OCI-LY7 (cell line): ENCODE measurements around the gene MAPKAPK3. TPM values are rescaled to one million over a fixed set of nuclear protein-coding genes. Genes with fewer than 3 reads are reported as not detected.

Experiments
- BruUV-seq: library from RNA; stranded (reverse); fragments of 400-500 nt; replicated peaks from 2 replicates; lab custom pipeline; 2021; lab: Mats Ljungman, UMichigan
- CTCF ChIA-PET: fragments of 300-600 bp; sonication (Branson Sonifier 250); formaldehyde crosslinking; loops from one replicate; lab custom pipeline; 2022; ENCODE audit warnings: antibody characterized with exemption; ENCODE audit not compliant: unreplicated experiment; lab: Charles Lee
- POLR2A ChIA-PET: fragments of 300-600 bp; sonication (Branson Sonifier 250); formaldehyde crosslinking; loops from one replicate; lab custom pipeline; 2022; ENCODE audit warnings: antibody characterized with exemption; lab: Charles Lee
- DNase-seq: peaks from one replicate; pipeline ENCODE4 v3.0.0-alpha.2; 2015; ENCODE audit warnings: low spot score
- H2AFZ ChIP-seq: fragments of 200-600 bp; sonication (generic), shearing (Covaris generic); 2 replicates; pipeline ENCODE4 v1.6.1; 2014; ENCODE audit warnings: mild to moderate bottlenecking, antibody characterized with exemption, low read length, moderate library complexity
- H3K27ac ChIP-seq: fragments of 200-600 bp; sonication (generic); 2 replicates; pipeline ENCODE4 v1.5.1; 2014; ENCODE audit warnings: mixed run types, low read depth, mild to moderate bottlenecking, moderate library complexity, low read length, inconsistent platforms; ENCODE audit not compliant: poor library complexity, severe bottlenecking
- H3K36me3 ChIP-seq: fragments of 200-600 bp; sonication (generic); 2 replicates; pipeline ENCODE4 v1.6.1; 2014; ENCODE audit warnings: mild to moderate bottlenecking, antibody characterized with exemption, low read length, moderate library complexity, mixed read lengths; ENCODE audit not compliant: insufficient read depth
- H3K4me1 ChIP-seq: fragments of 200-600 bp; sonication (generic); 2 replicates; pipeline ENCODE4 v1.5.1; 2014; ENCODE audit warnings: mild to moderate bottlenecking, low read length; ENCODE audit not compliant: insufficient read depth, poor library complexity, severe bottlenecking
- H3K4me2 ChIP-seq: fragments of 200-600 bp; sonication (generic); 2 replicates; pipeline ENCODE4 v1.6.1; 2014; ENCODE audit warnings: mild to moderate bottlenecking, low read length
- H3K4me3 ChIP-seq: fragments of 200-600 bp; sonication (generic); 2 replicates; pipeline ENCODE4 v1.5.1; 2014; ENCODE audit warnings: mild to moderate bottlenecking, low read depth, low read length; ENCODE audit not compliant: poor library complexity, severe bottlenecking
- H3K79me2 ChIP-seq: fragments of 200-600 bp; sonication (generic); 2 replicates; pipeline ENCODE4 v1.6.1; 2016; ENCODE audit warnings: low read depth, mild to moderate bottlenecking, low read length, moderate library complexity, mixed read lengths; ENCODE audit not compliant: insufficient read depth
- H3K9me2 ChIP-seq: fragments of 200-600 bp; sonication (generic); 2 replicates; pipeline ENCODE4 v1.6.1; 2016; ENCODE audit warnings: mild to moderate bottlenecking, low read length, mixed read lengths; ENCODE audit not compliant: insufficient read depth
- H3K9me3 ChIP-seq: fragments of 200-600 bp; sonication (generic); 2 replicates; pipeline ENCODE4 v1.6.1; 2014; ENCODE audit warnings: mild to moderate bottlenecking, mixed run types, low read length, mixed read lengths
- H4K20me1 ChIP-seq: fragments of 200-600 bp; sonication (generic); 2 replicates; pipeline ENCODE4 v1.6.1; 2014; ENCODE audit warnings: mild to moderate bottlenecking, antibody characterized with exemption, low read length, moderate library complexity, mixed read lengths; ENCODE audit not compliant: insufficient read depth
- EZH2phosphoT487 ChIP-seq: fragments of 200-600 bp; sonication (generic); IDR thresholded peaks from 2 replicates; pipeline ENCODE4 v1.6.1; 2018; ENCODE audit warnings: low read depth, borderline replicate concordance, mild to moderate bottlenecking, mixed run types, antibody characterized with exemption, low read length, moderate library complexity, mixed read lengths
- intact Hi-C: fragments of 100-400 bp; cut with micrococcal nuclease; formaldehyde crosslinking; loops from one replicate; pipeline ENCODE4 v1.10.0; 2022; ENCODE audit not compliant: unreplicated experiment
- total RNA-seq, 2 experiments: library from RNA; depleted of rRNA in 1 of 2; stranded (reverse); fragments of >200 nt in 1 of 2; shearing (Covaris generic) in 1 of 2; gene quantifications; 2 replicates each; pipeline ENCODE4 v1.2.3, GENCODE V29; 2014 to 2022
- TF ChIP-seq, protein P1 (sequence below): fragments of 200-600 bp; sonication (generic); conservative IDR thresholded peaks from 2 replicates; pipeline ENCODE4 v1.5.1; 2014; ENCODE audit warnings: mild to moderate bottlenecking, antibody characterized with exemption, low read length, moderate library complexity, mixed read lengths

Gene MAPKAPK3
- total RNA-seq, 2 experiments from 2014 or later = 17.5 to 25.2 TPM

GRCh38 chr3:50617911-50618481, 1.0 kb downstream of the MAPKAPK3 start:
- H3K4me3 ChIP-seq = peak overlapping the region; percentile 75
- H4K20me1 ChIP-seq = no peaks in the 10 kb centered on the region
- DNase-seq = no peak
- peaks cover 18% of the 10 kb centered on the region for H3K4me1 ChIP-seq
- H3K36me3 ChIP-seq = no peaks in the 10 kb centered on the region
- H3K4me2 ChIP-seq = peak overlapping the region; percentile 79
- BruUV-seq = TSS peak; percentile 44
- H3K79me2 ChIP-seq = no peaks in the 10 kb centered on the region
- no peaks in the 10 kb centered on the region for H3K9me3 ChIP-seq
- ChIA-PET CTCF (interaction anchor here (4.0 kb wide), 1 partner anchor 35 kb away, joined by 21 read pairs; no protein-coding TSS in a partner anchor), POLR2A (interaction anchor here (0.6 to 1.8 kb wide), 3 partner anchors 10 to 100 kb away, joined by 3 to 6 read pairs (median 3); no protein-coding TSS in a partner anchor)
- no peaks in the 10 kb centered on the region for H3K9me2 ChIP-seq
- intact Hi-C loops = loop anchor here (2.0 to 10.0 kb wide), 3 partner anchors 357 to 921 kb away; partner anchors contain the start of genes RAD54L2 and RBM15B
- TF ChIP-seq EZH2phosphoT487 = no peak
- TF ChIP-seq, protein P1, sequence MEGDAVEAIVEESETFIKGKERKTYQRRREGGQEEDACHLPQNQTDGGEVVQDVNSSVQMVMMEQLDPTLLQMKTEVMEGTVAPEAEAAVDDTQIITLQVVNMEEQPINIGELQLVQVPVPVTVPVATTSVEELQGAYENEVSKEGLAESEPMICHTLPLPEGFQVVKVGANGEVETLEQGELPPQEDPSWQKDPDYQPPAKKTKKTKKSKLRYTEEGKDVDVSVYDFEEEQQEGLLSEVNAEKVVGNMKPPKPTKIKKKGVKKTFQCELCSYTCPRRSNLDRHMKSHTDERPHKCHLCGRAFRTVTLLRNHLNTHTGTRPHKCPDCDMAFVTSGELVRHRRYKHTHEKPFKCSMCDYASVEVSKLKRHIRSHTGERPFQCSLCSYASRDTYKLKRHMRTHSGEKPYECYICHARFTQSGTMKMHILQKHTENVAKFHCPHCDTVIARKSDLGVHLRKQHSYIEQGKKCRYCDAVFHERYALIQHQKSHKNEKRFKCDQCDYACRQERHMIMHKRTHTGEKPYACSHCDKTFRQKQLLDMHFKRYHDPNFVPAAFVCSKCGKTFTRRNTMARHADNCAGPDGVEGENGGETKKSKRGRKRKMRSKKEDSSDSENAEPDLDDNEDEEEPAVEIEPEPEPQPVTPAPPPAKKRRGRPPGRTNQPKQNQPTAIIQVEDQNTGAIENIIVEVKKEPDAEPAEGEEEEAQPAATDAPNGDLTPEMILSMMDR = no peak
- H3K27ac ChIP-seq = no peak overlapping the region
- H2AFZ ChIP-seq = peak overlapping the region; percentile 86; the same call in 1 of the 2 replicates

DNA sequence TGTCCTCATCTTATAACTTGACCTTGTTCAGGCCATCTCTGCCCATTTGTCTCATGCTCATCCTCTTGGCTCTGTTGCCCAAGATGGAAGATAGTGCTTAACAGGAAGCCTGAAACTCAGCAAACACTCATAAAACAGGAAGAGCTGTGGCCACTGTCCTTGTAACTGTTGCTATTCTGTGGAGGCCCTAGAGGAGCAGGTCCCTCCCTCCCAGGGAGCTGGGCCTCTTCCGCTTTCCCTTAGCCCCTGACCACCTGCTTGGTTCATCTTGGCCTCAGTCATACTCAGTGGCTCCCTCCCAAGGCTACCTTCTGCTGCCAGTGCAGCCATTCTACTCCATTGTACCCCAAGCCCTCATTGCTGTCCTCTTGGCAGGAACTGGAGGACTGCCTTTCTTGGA, 3.5 kb downstream of the MAPKAPK3 start:
- no peaks in the 10 kb centered on the region for H4K20me1 ChIP-seq
- no peak for TF ChIP-seq EZH2phosphoT487
- TF ChIP-seq, protein P1 = no peak
- no peak overlapping the region for H3K4me2 ChIP-seq
- H3K36me3 ChIP-seq = no peaks in the 10 kb centered on the region
- POLR2A ChIA-PET = interaction anchor here (1.0 kb wide), 1 partner anchor 9 kb away, joined by 3 read pairs; the partner anchor contains the start of gene CISH
- intact Hi-C loops = no loop called here
- no peaks in the 10 kb centered on the region for H3K9me3 ChIP-seq
- no peaks in the 10 kb centered on the region for H3K9me2 ChIP-seq
- no TSS peak for BruUV-seq
- CTCF ChIA-PET = interaction anchor here (1.4 to 1.5 kb wide), 2 partner anchors 10 to 33 kb away, joined by 3 to 4 read pairs; no protein-coding TSS in a partner anchor
- peaks cover 29% of the 10 kb centered on the region for H3K4me1 ChIP-seq
- no peak overlapping the region for H3K4me3 ChIP-seq
- DNase-seq = no peak
- no peak overlapping the region for H3K27ac ChIP-seq
- no peaks in the 10 kb centered on the region for H3K79me2 ChIP-seq
- no peak overlapping the region for H2AFZ ChIP-seq

DNA sequence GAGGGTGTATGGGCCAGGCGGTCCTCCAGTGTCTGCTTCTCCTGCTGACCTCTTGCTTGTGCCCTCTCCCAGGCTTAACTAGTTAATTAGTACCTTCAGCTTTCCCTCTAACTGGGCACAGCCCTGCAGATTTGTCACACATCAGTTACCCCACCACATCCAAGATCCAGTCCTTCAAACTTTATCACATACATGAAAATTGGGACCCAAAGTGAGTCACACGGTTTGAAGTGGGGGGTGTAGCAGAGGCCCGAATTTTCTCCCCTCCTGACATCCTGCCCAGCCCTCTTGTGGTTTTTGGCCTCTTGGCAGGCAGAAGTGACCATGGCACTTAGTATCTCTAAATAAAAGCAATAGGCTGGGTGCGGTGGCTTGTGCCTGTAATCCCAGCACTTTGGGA, 3.9 kb downstream of the MAPKAPK3 start:
- Histone ChIP-seq H3K9me2 (no peaks in the 10 kb centered on the region), H3K36me3 (no peaks in the 10 kb centered on the region), H2AFZ (no peak overlapping the region), H3K4me1 (peaks cover 29% of the 10 kb centered on the region), H3K4me2 (no peak overlapping the region), H3K4me3 (no peak overlapping the region), H3K9me3 (no peaks in the 10 kb centered on the region), H4K20me1 (no peaks in the 10 kb centered on the region), H3K79me2 (no peaks in the 10 kb centered on the region), H3K27ac (no peak overlapping the region)
- BruUV-seq = no TSS peak
- ChIA-PET CTCF (interaction anchor here (1.5 kb wide), 1 partner anchor 10 kb away, joined by 4 read pairs; no protein-coding TSS in a partner anchor), POLR2A (interaction anchor here (0.7 to 1.0 kb wide), 2 partner anchors 9 to 96 kb away, joined by 3 read pairs; partner anchors contain the start of gene CISH)
- TF ChIP-seq, protein P1 = no peak
- no peak for TF ChIP-seq EZH2phosphoT487
- intact Hi-C loops = no loop called here
- DNase-seq = no peak
